Ovary (tissue), 3 donors: ENCODE results near the gene ARNT2.

ENCODE experiments used
- CTCF ChIP-seq, 3 donors: fragments of 450-650 bp in 2 of 3; fragments of 200-600 bp in 1 of 3; IDR thresholded peaks; one replicate each; pipeline versions ENCODE4 v1.5.1 to v1.8.0; 2016 to 2022; ENCODE audit warnings: antibody characterized with exemption in 3 of 3, mild to moderate bottlenecking in 1 of 3
- POLR2A ChIP-seq: fragments of 450-650 bp; IDR thresholded peaks from one replicate; pipeline ENCODE4 v1.6.1; 2017; ENCODE audit warnings: antibody characterized with exemption, mild to moderate bottlenecking, moderate library complexity
- donor health status: DM: no; HTN: no; CAD: no.

- no peak for TF ChIP-seq POLR2A
- no peak for TF ChIP-seq CTCF (IDR thresholded peaks at IDR 0.05)
Measured at GRCh38 chr15:80569656-80570055, 165.5 kb downstream of the ARNT2 start.
